Measurements from ENCODE around the gene CCDC106.

CCDC106 gene

DNA sequence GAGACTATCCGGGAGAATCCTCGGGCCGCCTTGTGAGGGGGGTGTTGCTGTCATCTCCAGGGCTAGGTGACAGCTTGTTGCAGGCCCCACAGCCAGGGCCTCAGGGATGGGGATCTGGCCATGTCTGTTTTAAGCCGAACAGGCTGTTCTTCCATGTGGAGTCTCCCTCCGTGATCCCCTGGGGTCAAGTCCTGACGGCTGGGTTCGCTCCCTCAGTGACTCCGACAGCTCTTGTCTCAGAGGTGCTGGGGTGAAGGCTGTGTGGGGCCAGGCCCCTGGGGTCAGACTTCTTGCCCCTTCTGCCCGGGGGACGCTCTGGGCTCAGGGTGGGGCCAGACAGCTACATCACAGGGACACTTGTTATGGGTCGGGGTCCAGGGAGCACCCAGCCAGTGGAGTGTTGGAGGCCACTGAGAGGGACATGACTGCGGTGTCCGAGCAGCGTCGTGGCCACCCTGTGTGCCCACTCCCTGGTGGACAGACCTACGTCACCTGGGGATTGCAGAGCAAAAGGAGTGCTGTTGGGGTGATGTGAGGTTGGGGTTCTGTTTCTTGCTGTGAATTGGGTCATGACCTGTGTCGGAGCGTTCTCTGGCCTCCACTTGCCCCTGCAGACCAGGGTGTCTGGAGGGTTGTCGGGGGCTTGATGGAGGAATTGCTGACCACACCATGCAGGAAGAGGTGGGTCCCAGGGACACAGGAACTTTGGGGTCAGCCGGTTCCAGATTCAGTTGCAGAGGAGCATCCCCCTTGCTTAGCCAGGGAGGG, 48.5 kb downstream of the CCDC106 start:
- DNase-seq = no peak

DNA sequence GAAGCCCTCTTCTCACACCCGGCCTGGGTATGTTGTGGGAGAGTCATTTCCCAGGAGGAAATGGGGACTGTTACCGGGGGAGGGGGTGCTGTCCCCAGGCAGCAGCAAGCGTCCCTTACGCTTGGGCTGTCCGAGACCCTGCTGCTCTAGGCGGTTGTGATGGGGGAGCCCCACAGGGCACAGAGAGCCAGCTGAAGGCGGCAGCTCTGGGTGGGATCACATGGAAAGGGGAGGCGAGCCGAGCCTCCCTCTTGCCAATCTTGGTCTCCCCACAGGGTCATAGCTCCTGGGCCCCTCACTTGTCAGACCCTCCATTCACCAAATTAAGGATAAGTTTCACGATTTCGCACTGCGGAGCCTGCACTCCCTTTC, 49.0 kb downstream of the CCDC106 start:
- DNase-seq = no peak

DNA sequence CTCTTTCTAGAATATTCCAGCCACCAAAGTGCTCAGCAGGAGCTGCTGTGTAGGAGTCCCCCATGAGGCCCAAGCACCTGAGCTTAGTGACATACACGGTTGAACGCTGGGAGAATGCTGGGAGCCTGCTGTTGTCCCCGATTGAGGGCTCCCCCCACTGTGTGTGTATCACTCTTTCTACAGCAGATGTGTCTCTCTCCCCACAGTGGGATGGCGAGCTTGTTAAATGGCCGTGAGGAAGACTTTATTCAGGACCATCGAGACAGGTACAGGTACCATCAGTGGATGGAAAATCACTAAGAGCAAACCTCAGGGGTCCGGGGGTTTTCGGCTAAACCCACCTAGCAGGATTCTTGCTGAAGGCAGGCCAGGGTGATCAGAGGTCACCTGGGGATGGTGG, 49.7 kb downstream of the CCDC106 start:
- DNase-seq = no peak

DNA sequence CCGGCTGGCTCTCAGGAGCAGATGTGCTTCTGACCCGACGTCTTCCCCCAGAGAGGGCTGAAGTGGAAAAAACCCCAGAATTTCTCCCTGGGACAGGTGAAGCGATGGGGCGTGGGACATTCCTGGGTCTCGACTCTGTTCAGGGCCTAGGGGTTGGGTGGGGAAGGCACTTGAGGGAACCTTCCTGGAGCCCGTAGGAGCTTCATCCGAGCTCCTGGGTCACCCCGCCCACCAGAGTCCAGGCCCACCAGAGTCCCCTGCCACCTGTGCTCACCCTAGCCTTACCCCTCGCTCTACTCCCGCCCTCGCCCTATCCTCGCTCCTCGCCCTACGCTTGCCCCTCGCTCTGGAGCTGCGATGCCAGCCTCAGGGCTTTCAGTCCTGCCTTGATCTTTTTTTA, 50.2 kb downstream of the CCDC106 start:
- no peak for DNase-seq

DNA sequence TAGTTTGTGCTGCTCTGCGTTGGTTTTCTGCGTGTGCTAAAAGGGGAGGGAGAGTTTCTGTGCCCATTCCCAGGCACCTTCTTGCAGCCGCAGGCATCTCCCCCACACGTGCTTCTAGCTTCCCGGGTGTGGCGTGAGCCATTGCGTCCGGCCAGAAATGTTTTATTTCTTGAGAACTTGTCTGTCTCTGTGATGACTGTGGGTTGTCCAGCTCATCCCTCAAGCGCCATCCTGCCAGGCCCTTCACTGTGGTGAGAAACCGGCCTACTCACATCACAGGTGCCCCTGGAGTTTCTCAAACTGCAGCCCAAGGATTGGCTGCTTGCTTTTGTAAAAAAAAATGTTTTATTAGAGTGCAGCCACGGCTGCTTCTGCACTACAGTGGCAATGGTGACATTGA, 51.2 kb downstream of the CCDC106 start:
- DNase-seq = no peak

DNA sequence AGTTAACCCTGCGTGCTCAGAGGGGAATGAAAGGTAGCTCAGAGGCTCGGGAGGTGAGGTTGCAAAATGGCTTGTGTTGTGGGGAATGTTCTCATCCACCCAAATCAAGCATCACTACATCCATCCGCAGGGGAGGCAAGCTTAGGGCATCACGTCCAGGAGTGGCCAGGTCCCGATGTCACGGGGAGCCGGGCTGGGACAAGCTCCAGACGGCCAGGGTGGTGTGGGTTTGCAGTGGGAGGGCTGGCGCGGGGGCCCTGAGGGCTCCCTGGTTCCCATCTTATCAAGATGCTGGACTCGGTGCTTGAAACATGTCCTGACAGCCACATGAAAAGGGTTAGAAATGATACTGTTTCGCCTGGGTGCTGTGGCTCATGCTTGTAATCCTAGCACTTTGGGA, 52.8 kb downstream of the CCDC106 start:
- no peak for DNase-seq

DNA sequence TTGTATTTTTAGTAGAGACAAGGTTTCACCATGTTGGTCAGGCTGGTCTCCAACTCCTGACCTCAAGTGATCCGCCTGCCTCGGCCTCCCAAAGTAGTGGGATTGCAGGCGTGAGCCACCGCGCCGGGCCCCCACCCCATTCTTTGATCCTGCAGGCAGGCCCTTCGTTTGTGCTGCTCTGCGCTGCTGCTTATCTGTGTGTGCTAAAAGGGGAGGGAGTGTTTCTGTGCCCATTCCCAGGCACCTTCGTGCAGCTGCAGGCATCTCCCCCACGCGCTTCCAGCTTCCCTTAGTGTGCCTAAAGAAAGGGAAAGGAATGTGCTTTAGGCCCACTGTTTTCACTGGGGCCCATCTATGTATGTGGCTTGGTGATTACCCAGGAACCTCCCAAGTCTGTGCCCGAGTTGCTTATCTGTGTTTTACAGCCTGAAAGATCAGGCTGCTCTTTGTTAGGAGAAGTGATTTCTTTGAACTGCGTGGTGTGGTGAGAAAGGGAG, 54.2 kb downstream of the CCDC106 start:
- no peak for DNase-seq

Measured in C1 segment of cervical spinal cord (tissue), 14 donors.